Raji (cell line): ENCODE measurements around the gene ZFYVE19.

Experiments used
- POLR2A ChIP-seq: IDR thresholded peaks from 2 replicates; pipeline ENCODE4 v1.6.1; 2011; ENCODE audit warnings: low read depth, low read length, control low read depth; ENCODE audit not compliant: insufficient read depth

ZFYVE19 gene

GRCh38 chr15:40770147-40770721 lies 36.7 kb upstream of the ZFYVE19 start:
- no peak for TF ChIP-seq POLR2A

DNA sequence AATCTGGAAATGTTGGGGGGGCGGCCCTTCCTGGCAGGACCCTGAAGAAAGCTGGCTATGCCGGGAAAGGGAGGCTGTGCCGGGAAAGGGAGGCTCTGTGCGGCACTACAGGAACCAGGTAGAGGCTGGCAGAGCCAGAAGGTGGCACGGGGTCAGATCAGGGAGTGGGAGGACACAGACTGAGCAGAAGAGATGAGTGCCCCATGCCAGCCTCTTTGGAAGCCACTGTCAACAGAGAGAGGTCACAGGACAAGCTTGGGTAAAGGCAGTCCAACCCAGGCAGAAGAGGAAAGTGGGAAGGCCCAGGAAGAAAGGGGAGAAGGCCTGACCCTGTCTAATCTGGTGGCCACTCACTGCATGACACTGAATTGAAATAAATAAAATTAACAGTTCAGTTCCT lies 35.6 kb upstream of the ZFYVE19 start:
- TF ChIP-seq POLR2A, result no peak

DNA sequence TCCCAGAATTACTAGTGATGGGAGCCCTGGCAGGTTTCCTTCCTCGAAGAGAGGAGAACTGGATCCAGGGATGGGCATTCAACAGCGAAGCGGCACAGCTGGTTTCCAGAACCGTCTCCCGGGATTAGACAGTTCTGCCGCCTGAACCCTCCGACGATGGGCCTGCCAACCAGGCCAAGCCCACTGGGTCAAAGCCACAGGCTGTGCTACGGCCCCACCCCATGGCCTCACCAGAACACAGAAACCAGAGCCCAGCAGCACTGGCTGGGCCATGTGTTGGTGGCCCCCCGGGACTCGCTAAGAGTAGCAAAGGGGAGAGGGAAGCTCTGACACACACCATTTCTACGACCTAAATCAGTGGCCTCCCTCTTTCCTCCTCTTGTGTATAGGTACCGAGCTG lies 34.9 kb upstream of the ZFYVE19 start:
- TF ChIP-seq POLR2A, result no peak

GRCh38 chr15:40773496-40773895 lies 33.4 kb upstream of the ZFYVE19 start:
- TF ChIP-seq POLR2A, result no peak

- no peak for TF ChIP-seq POLR2A
Observed at GRCh38 chr15:40773902-40774301, 33.0 kb upstream of the ZFYVE19 start.

GRCh38 chr15:40775007-40775406 lies 31.9 kb upstream of the ZFYVE19 start:
- no peak for TF ChIP-seq POLR2A

- TF ChIP-seq POLR2A, result no peak
Observed at GRCh38 chr15:40775740-40776536, 31.0 kb upstream of the ZFYVE19 start.

- no peak for TF ChIP-seq POLR2A
Observed at GRCh38 chr15:40776537-40777141, 30.2 kb upstream of the ZFYVE19 start.

GRCh38 chr15:40782609-40783227 lies 24.2 kb upstream of the ZFYVE19 start:
- 0 out of 2 replicates have a peak, but pooled peaks have one; percentile 18 for TF ChIP-seq POLR2A

GRCh38 chr15:40785164-40785563 lies 21.7 kb upstream of the ZFYVE19 start:
- no peak for TF ChIP-seq POLR2A

- no peak for TF ChIP-seq POLR2A
Observed at GRCh38 chr15:40785814-40786213, 21.1 kb upstream of the ZFYVE19 start.

DNA sequence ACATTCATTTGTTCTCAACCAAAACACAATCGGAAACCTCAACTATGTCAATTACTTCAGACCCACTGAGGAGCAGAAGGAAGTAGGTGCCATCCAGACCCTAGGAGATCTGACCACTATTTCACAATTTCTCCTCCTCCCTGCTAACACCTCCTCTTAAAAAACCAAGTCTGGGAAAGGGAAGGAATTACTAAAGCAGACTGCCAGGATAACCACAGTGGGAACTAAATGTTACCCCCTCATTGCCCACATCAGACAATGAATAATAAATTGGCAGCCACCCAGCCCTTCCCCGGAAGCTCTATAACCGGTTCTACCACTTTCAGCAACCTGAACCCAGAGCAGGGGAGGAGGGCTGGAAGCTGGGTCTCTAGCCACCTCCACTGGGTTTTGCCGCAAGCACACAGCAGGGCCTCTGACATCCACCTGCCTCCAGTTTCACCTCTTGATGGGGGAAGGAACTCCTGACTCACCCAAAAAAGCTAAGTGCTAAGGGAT lies 19.5 kb upstream of the ZFYVE19 start:
- TF ChIP-seq POLR2A, result no peak

GRCh38 chr15:40787991-40788390 lies 18.9 kb upstream of the ZFYVE19 start:
- TF ChIP-seq POLR2A, result no peak

GRCh38 chr15:40789119-40789518 lies 17.8 kb upstream of the ZFYVE19 start:
- no peak for TF ChIP-seq POLR2A

DNA sequence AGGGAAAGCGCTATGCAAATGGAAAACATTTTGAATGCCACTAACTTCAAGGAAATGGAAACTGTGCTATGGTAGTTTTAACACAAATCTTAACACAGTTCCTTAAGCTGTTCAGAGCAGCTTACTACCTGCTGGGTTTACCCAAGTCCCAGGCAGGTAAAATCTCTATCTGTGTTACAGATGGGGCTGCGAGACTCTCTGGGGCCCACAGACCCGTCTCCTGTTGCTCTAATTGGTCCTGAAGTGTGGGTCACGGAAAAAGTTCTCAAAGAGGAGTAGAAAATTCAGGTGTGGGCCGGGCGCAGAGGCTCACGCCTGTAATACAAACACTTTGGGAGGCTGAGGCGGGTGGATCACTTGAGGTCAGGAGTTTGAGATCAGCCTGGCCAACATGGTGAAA lies 16.9 kb upstream of the ZFYVE19 start:
- TF ChIP-seq POLR2A, result no peak

GRCh38 chr15:40790718-40791117 lies 16.2 kb upstream of the ZFYVE19 start:
- TF ChIP-seq POLR2A, result no peak
